Stomach smooth muscle (tissue), 2 donors: ENCODE measurements around the gene SHC1.
A peak's percentile ranks its signal among the peaks of the same experiment; 100 is the strongest.

Experiments
- H3K27ac ChIP-seq: one replicate; pipeline ENCODE4 v1.7.0; 2013; ENCODE audit warnings: mild to moderate bottlenecking, low read length, inconsistent platforms
- H3K27me3 ChIP-seq, 2 donors: one replicate each; pipeline ENCODE4 v1.7.0; 2013; ENCODE audit warnings: low read length in 2 of 2; ENCODE audit not compliant: insufficient read depth in 2 of 2, control insufficient read depth in 1 of 2
- H3K36me3 ChIP-seq, 2 donors: one replicate each; pipeline ENCODE4 v1.7.0; 2013; ENCODE audit warnings: low read length in 2 of 2; ENCODE audit not compliant: control insufficient read depth in 2 of 2, insufficient read depth in 2 of 2
- H3K4me1 ChIP-seq: one replicate; pipeline ENCODE4 v1.7.0; 2013; ENCODE audit warnings: low read length; ENCODE audit not compliant: control insufficient read depth, insufficient read depth
- H3K4me3 ChIP-seq, 2 donors: one replicate each; pipeline ENCODE4 v1.7.0; 2013; ENCODE audit warnings: low read length in 2 of 2
- H3K9ac ChIP-seq, 2 donors: one replicate each; pipeline ENCODE4 v1.7.0; 2013; ENCODE audit warnings: low read length in 2 of 2, mild to moderate bottlenecking in 1 of 2
- H3K9me3 ChIP-seq, 2 donors: one replicate each; pipeline ENCODE4 v1.7.0; 2013; ENCODE audit warnings: low read length in 2 of 2; ENCODE audit not compliant: control insufficient read depth in 2 of 2
- donor health status: healthy.
- donor health status: Pancreatic carcinoma.

SHC1 gene

DNA sequence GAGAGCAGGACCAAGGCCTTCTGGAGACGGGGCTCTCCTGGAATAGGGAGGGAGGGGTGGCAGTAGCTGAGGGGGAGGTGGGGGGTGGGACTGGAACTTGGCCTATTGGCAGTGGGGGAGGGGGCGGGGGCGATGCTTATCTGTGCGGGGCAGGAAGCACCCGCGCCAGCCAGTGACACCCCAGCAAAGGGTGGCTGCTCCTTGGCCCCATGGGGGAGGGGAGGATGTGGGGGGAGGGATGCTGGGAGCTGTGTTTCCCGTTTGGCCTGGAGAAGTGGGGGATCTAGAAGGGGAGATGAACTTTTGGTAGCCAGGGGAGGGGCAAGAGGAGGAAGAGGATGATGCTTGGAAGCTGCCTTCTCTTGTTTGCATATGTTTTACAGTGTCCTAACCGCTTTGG lies 43.1 kb upstream of the SHC1 start:
- Histone ChIP-seq H3K36me3 (no peaks in the 10 kb centered on the region), H3K27me3 (no peaks in the 10 kb centered on the region), H3K4me1 (peaks cover 37% of the 10 kb centered on the region), H3K4me3 (no peak overlapping the region), H3K27ac (peak overlapping the region; percentile 18), H3K9ac (no peak overlapping the region), H3K9me3 (no peaks in the 10 kb centered on the region)

DNA sequence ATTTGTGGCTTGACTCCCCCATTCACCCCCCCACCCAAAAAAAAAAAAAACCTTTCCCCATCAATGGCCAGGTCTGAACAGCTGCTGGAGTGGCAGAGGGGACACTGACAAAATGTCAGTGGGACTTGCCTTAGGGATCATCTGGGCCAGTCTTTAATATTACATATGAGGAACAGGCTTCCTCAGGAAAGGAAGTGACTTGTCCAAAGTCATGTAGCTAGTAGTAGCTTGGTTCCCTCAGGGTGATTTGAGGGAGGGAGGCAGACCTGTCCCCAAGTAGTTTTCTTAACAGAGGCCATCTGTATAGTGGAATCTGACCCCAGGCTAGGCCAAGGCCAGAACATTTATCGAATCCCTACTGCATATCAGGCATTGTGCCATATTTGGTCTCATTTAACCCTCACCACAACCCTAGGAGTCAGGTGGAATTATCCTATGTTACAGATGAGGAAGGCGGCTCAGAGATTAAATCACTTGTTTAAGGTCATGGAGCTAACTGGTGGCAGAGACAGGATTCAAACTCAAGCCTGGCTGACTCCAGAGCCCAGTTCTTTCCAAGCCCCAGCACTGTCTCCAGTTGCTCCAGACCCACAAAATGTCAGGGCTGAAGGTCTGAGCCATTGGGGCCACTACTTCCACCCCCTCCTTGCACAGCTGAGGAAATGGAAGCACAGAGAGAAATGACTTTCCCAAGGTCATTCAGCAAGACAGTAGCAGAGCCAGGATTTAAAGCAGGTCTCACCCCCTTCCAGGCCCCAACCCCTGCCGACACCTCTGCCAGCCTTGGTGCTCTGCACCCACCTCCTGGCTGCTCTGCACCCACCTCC lies 42.4 kb upstream of the SHC1 start:
- Histone ChIP-seq H3K9ac (no peak overlapping the region), H3K4me3 (no peak overlapping the region), H3K27ac (peak overlapping the region; percentile 18), H3K27me3 (no peaks in the 10 kb centered on the region), H3K4me1 (peaks cover 43% of the 10 kb centered on the region), H3K36me3 (no peaks in the 10 kb centered on the region), H3K9me3 (no peaks in the 10 kb centered on the region)

DNA sequence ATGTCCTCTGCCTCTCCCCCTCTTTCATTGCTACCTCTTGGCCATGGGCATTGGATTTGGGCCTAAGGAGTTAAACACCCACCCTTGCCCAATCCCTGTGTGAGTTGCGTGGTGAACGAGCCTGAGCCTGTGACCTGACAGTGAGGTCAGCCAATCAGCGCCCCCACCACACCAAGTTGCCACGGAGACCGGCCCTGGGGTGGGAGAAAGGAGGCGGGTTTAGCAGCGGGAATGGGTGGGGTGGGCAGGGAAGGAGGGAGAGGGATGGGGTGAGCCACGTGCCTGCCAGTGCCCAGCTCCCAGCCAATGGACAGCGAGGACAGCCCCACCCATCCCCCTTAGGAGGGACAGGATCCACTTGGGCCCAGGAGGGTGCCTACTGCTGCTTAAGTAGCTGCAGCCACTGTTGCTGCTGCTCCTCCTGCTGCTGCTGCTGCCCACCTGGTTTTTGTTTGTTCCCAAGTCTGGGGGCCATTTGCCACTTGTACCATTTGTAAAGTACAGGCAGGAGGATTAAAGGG lies 41.5 kb upstream of the SHC1 start:
- H3K9ac ChIP-seq = no peak overlapping the region
- H3K9me3 ChIP-seq = no peaks in the 10 kb centered on the region
- peak overlapping the region in 1 of 2 donors; percentile 15 for H3K4me3 ChIP-seq
- peaks cover 43% of the 10 kb centered on the region for H3K4me1 ChIP-seq
- peak overlapping the region; percentile 55 for H3K27ac ChIP-seq
- H3K36me3 ChIP-seq = no peaks in the 10 kb centered on the region
- no peaks in the 10 kb centered on the region for H3K27me3 ChIP-seq

GRCh38 chr1:155011437-155012025 lies 41.0 kb upstream of the SHC1 start:
- Histone ChIP-seq H3K9ac (no peak overlapping the region), H3K27ac (peak overlapping the region; percentile 55), H3K9me3 (no peaks in the 10 kb centered on the region), H3K4me1 (peaks cover 44% of the 10 kb centered on the region), H3K36me3 (no peaks in the 10 kb centered on the region), H3K27me3 (no peaks in the 10 kb centered on the region), H3K4me3 (peak overlapping the region in 1 of 2 donors; percentile 15)

GRCh38 chr1:155011004-155011416 lies 40.5 kb upstream of the SHC1 start:
- peaks cover 49% of the 10 kb centered on the region for H3K4me1 ChIP-seq
- H3K9ac ChIP-seq = no peak overlapping the region
- H3K4me3 ChIP-seq = no peak overlapping the region
- H3K27ac ChIP-seq = peak overlapping the region; percentile 55
- no peaks in the 10 kb centered on the region for H3K27me3 ChIP-seq
- no peaks in the 10 kb centered on the region for H3K36me3 ChIP-seq
- H3K9me3 ChIP-seq = no peaks in the 10 kb centered on the region

- no peaks in the 10 kb centered on the region for H3K36me3 ChIP-seq
- H3K27me3 ChIP-seq = no peaks in the 10 kb centered on the region
- no peak overlapping the region for H3K9ac ChIP-seq
- H3K4me3 ChIP-seq = no peak overlapping the region
- H3K4me1 ChIP-seq = peaks cover 56% of the 10 kb centered on the region
- H3K9me3 ChIP-seq = no peaks in the 10 kb centered on the region
- H3K27ac ChIP-seq = peak overlapping the region; percentile 55
These were observed 39.8 kb upstream of the SHC1 start for GRCh38 chr1:155010211-155010918.

GRCh38 chr1:155009742-155010141 lies 39.2 kb upstream of the SHC1 start:
- Histone ChIP-seq H3K9me3 (no peaks in the 10 kb centered on the region), H3K4me3 (no peak overlapping the region), H3K36me3 (no peaks in the 10 kb centered on the region), H3K27me3 (no peaks in the 10 kb centered on the region), H3K4me1 (peaks cover 61% of the 10 kb centered on the region), H3K9ac (no peak overlapping the region), H3K27ac (no peak overlapping the region)

GRCh38 chr1:155009221-155009711 lies 38.7 kb upstream of the SHC1 start:
- H3K27me3 ChIP-seq = no peaks in the 10 kb centered on the region
- no peak overlapping the region for H3K4me3 ChIP-seq
- H3K27ac ChIP-seq = no peak overlapping the region
- no peak overlapping the region for H3K9ac ChIP-seq
- no peaks in the 10 kb centered on the region for H3K36me3 ChIP-seq
- no peaks in the 10 kb centered on the region for H3K9me3 ChIP-seq
- H3K4me1 ChIP-seq = peaks cover 66% of the 10 kb centered on the region

- H3K9ac ChIP-seq = peak overlapping the region; percentile 21 to 48
- no peaks in the 10 kb centered on the region for H3K9me3 ChIP-seq
- no peaks in the 10 kb centered on the region for H3K36me3 ChIP-seq
- H3K4me1 ChIP-seq = peaks cover 70% of the 10 kb centered on the region
- H3K4me3 ChIP-seq = no peak overlapping the region
- H3K27me3 ChIP-seq = no peaks in the 10 kb centered on the region
- H3K27ac ChIP-seq = peak overlapping the region; percentile 94
These were observed 37.7 kb upstream of the SHC1 start for GRCh38 chr1:155008015-155008941.
